GM12875 (cell line): Measurements from ENCODE around the gene WDR54.

Experiments
- H3K4me3 ChIP-seq: one replicate; pipeline ENCODE4 v1.5.1; 2011; ENCODE audit warnings: low read depth, low read length, control low read depth
- TF ChIP-seq, protein P1 (sequence below): IDR thresholded peaks from 2 replicates; pipeline ENCODE4 v1.5.1; 2011; ENCODE audit warnings: low read depth, mild to moderate bottlenecking, control low read depth, inconsistent platforms, low read length, moderate library complexity, borderline replicate concordance; ENCODE audit not compliant: insufficient read depth

The WDR54 gene

DNA sequence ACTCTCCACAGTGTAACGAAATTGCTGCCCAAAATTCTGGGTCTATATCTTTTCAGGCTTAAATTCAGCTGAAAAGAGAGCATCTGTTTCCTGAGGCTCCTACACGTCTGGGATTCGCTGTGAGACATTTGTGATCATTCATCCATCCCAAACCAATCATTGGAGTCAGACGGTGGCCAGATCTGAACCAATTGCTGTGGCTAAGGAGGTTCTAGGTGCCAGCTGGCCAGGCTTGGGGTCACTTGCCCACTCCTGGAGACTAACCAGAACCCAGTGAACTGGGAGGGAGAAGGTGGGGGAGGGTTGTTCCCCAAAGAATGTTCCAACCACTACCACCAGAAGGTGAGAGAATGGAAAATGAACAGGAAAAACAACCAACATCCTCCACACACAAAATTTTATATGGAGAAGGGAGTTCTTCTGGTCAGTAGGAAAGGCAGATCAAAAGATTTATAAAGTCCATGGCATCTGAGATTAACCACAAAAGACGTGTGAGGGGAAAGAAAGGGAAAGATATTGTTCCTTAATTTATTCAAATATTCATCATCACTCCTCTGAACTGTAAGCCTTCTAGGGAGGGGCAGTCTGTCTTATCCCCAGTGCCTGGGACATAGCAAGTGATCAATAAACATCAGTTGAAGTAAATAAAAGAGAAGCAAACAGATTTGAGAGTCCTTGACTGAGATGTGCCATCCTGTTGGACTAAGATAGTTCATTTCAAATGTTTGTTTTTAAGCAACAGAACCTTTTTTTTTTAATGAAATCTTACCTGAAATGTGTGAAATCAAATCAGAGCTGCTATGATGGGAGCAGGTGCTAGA lies 23.2 kb downstream of the WDR54 start:
- TF ChIP-seq, protein P1, sequence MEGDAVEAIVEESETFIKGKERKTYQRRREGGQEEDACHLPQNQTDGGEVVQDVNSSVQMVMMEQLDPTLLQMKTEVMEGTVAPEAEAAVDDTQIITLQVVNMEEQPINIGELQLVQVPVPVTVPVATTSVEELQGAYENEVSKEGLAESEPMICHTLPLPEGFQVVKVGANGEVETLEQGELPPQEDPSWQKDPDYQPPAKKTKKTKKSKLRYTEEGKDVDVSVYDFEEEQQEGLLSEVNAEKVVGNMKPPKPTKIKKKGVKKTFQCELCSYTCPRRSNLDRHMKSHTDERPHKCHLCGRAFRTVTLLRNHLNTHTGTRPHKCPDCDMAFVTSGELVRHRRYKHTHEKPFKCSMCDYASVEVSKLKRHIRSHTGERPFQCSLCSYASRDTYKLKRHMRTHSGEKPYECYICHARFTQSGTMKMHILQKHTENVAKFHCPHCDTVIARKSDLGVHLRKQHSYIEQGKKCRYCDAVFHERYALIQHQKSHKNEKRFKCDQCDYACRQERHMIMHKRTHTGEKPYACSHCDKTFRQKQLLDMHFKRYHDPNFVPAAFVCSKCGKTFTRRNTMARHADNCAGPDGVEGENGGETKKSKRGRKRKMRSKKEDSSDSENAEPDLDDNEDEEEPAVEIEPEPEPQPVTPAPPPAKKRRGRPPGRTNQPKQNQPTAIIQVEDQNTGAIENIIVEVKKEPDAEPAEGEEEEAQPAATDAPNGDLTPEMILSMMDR = no peak
- no peak overlapping the region for H3K4me3 ChIP-seq

DNA sequence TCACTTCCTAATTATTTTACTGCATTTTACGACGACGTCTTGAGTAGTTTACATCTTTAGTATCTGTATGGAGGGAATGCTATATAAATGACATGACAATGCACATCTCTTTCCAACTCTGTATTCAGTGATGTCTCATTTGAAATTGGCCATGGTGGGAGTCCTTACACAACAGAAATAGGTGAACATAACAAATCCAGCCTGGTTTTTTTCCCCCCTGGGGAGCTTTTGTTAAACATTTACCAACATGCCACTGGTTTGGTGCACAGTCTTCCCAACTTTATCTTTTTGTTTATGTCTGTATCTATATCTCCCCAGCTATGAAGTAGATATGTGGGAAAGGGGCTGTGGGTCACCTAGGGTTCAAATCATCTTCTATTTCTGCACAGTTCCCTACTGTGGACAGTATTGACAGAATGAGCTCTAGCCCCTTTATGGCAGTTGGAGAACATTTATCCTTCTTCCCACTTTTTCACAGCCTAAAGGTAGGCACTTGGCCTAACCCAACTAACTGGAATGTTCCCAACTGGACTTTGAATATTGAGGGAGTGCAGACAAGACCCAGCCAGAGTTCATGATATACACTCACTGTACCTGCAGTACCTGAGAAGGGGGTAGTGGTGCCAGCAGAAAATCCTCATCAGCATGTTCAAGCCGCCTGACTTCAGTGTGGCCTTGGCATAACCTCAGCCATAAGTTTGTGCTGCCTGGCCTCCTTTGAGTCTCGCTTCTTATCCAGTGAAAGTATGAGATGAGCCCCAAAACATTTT lies 25.9 kb downstream of the WDR54 start:
- H3K4me3 ChIP-seq = no peak overlapping the region
- TF ChIP-seq, protein P1 = no peak

DNA sequence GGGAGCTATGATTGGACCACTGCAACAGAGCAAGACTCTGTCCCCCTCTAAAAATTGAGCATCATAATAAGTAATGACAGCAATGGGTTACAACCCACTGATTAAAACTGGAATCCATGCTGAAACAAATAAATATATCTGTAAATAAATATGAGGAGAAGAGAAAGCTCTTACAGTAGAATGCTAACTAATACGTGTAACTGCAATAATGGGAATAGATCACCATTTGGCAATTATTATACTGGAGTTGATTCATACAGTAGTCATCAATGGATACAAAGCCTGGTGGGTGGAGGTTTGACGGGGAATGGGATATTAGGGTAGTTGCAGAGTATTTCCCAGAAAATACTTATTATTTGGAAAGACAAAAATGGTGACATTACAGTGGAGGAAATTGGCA lies 27.2 kb downstream of the WDR54 start:
- no peak overlapping the region for H3K4me3 ChIP-seq
- TF ChIP-seq, protein P1 = no peak

DNA sequence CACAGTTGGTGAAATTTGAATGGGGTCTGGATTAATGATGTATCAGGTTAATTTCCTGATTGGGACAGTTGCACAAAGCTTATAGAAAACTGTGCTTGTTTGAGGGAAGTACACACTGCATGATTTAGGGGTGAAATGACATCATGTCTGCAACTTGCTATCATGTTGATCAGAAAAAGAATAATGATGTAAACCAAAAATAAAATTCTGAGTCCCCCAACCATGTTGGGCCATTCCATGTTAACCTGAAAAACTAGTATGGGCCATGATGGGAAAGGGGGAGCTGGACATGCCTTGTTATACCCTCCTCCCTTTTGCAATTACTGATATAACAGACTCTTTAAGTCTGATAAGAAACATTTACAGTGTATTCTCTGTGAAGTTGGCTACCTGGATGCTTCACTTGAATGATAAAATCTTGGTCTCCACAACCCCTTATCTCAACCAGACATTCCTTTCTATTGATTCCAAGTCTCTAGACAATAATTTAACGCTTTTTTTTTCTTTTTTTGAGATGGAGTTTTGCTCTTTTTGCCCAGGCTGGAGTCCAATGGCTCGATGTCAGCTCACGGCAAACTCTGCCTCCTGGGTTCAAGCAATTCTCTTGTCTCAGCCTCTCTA lies 29.1 kb downstream of the WDR54 start:
- no peak overlapping the region for H3K4me3 ChIP-seq
- TF ChIP-seq, protein P1 = no peak

DNA sequence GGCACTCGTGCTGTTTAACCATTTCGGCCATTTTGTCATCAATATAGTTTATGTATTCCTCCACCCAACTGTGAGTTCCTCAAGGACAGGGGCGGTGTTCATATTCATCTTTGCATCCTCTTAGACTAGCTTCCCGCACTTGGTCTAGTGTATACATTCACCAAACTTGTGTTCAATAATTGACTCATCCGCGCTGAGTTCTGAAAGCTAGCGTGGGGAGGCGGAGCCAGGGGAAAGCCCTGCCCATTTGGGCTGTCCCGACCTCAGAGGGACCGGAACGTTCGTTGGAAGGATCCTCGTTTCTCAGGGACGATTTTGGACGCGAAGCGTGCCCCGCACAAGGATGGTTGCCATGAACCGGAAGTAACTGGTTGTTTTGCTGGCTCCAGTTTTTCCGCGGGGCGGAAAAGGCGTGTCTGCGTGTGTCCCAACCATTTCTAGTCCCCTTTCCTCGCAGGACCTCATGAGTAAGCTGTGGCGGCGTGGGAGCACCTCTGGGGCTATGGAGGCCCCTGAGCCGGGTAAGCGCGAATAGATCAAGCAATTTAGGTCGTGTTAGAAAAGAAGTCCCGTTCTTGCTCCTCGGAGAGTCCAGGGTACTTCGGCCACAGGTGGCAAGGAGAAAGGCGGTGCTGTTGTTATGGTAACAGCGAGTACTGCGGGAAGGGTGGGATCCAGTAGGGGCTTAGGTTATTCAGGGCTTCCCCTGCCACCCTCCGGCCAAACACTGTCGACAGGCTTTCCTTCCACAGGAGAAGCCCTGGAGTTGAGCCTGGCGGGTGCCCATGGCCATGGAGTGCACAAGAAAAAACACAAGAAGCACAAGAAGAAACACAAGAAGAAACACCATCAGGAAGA lies 33.4 kb downstream of the WDR54 start, which contains the start of gene INO80B:
INO80B (plus strand) TSS at position 434 of the 858 bp plus-strand sequence; CDS start at position 464, 30 bp downstream.
- TF ChIP-seq, protein P1 = no peak
- H3K4me3 ChIP-seq = peak within 1 kb of the TSS; percentile 57

DNA sequence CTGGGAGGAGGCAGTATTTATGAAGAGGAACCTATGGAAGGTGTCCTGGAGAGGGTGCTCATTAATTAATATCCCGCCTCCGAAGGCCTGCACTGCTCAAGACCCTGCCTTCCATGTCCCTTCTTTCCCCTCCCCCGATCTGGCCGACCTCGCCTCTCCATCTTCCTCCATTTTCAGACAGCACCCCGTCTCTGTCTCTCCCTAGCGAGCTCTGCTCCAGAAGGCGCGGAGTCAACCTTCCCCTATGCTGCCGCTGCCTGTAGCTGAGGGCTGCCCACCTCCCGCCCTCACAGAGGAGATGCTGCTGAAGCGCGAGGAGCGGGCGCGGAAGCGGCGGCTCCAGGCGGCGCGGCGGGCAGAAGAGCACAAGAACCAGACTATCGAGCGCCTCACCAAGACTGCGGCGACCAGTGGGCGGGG lies 35.6 kb downstream of the WDR54 start:
- TF ChIP-seq, protein P1 = no peak
- peak overlapping the region; percentile 74 for H3K4me3 ChIP-seq
